GM21381 (cell line): Measurements from ENCODE around the gene NEURL2.
A peak's percentile ranks its signal among the peaks of the same experiment; 100 is the strongest.

Experiments
- ATAC-seq: cut with Tn5 transposase; IDR thresholded peaks from one replicate; pipeline ENCODE4 v1.9.1; 2021; ENCODE audit warnings: mild to moderate bottlenecking, moderate library complexity; ENCODE audit not compliant: unreplicated experiment

The NEURL2 gene

DNA sequence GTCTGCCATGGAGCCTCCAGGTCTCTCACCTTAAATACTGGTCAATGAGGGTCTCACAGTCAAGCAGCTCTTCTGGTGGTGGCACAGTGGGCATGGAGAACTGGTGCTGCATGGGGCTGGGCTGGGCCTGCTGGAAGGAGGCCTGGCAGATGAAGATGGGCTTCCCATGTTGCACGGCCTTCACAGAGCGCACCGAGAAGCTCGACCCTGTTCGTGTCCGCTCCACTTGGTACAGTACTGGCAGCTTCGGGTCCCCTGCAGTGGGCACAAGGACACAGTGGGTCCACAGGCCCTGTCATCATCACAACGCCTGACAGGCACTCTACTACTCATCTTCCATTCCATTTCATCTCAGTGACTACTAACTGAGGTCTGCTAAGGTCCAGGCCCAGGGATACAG lies 42.6 kb downstream of the NEURL2 start:
- no peak for ATAC-seq

DNA sequence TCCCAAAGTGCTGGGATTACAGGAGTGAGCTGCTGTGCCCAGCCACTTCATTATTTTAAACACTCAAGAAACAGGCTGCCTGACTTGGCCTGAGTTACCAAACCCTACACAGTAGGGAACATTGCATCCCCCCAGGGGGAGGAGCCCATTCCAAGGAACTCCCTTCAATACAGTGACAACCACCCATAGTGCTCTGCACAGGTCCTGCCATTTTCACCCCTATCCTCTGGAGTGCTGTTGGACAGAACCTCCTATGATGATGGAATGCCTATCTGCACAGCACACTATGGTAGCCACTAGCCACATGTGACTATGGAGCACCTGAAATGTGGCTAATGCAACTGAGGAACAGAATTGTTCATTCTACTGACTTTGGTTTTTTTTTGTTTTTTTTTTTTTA lies 45.6 kb downstream of the NEURL2 start:
- no peak for ATAC-seq

DNA sequence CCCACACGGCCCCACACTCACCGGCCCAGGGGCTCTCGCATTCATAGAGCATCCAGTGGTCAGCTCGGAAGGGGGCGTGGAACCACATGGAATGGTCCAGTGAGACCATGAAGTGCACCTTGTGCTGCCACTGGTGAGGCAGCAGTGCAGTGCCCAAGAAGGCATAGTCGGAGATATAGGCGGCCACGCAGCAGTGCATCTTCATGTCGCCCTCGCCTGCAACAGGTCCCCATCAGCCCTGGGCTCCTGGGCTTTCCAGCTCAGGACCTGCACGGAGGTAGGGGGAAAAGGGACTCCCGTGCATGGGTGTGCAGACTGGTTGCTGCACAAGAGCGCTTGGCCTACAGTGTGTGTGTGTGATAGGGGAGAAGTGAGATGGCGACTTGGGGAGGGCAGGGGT lies 47.5 kb downstream of the NEURL2 start:
- no peak for ATAC-seq

DNA sequence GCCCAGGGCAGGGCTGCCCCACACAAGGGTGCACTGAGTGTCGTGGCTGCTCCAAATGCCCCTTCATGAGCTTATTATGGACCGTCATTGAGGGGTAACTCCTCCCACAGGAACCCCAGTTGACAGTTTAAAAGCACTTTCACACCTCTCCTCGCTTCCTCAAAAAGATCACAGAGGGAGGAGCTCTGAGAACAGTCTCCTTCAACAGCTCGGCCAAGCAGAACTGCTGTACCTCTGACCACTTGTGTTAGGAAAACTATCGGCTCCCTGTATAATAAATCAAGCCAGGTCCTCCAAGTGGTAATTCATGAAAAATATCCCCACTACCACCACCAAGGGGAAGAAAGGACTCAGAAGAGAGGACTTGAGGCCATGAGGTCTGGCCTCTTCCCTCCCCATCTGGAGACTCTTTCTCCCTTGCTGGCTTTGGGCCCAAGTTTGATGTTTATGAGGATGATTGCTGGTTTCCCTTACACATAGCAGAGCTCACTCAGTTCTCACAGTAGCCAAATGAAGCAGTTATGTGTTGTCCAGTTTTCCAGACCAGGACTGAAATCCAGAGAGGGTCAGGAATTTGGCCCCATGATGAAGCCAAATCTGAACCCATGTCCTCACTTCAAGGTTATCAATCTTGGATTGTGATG lies 48.7 kb downstream of the NEURL2 start:
- ATAC-seq, result peak; percentile 71

DNA sequence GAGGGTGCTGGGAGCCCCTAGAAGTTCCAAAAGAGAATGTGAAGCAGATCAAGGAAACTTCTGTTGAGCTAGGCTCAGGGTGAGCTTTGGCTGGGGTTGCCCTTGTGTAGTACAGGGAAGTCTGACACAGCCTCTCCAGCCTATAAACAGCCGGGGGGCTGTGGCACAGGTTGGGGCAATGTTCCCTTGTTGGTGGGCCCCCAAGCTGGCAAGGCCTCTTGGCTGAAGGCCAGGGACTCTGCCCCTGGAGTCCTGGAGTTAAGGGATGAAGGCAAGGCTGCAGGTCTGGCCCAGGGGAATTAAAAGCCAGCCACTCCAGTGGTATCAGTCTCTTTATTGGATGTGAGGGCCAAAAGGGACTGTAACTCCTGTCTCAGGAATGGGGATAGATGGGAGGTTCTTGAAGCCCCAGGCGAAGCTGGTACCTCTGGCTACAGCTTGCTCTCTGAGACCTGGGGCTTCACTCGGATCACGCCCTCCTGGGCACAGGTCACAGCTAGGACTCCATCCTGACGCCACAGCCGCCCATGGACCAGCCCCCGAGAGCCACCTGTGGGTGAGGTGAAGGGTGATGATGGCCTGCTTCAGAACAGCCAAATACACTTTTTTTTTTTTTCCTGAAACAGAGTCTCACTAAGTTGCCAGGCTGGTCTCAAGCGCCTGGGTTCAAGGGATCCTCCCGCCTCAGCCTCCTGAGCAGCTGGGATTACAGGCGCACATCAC lies 49.4 kb downstream of the NEURL2 start:
- no peak for ATAC-seq

DNA sequence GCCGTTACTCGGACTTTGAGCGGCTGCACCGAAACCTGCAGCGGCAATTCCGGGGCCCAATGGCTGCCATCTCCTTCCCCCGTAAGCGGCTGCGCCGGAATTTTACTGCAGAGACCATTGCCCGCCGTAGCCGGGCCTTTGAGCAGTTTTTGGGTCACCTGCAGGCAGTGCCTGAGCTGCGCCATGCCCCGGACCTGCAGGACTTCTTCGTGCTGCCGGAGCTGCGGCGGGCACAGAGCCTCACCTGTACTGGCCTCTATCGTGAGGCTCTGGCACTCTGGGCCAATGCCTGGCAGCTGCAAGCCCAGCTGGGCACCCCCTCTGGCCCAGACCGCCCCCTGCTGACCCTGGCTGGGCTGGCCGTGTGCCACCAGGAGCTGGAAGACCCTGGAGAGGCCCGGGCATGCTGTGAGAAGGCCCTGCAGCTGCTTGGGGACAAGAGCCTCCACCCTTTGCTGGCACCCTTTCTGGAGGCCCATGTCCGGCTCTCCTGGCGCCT lies 50.3 kb downstream of the NEURL2 start:
- no peak for ATAC-seq
